HAP-1 (cell line): Measurements from ENCODE around the gene RNPEPL1.

ENCODE experiments used
- DNase-seq, 2 experiments: peaks; one replicate each; pipeline ENCODE4 v3.0.0-alpha.2; 2016 to 2020; ENCODE audit warnings: low spot score in 2 of 2
- H3K27me3 ChIP-seq: fragments of 250-450 bp; sonication (Bioruptor Pico); 2 replicates; pipeline ENCODE4 v1.5.1; 2020; ENCODE audit warnings: low read depth, mild to moderate bottlenecking, moderate library complexity
- H3K36me3 ChIP-seq: fragments of 250-450 bp; sonication (Bioruptor Pico); replicated peaks from 2 replicates; pipeline ENCODE4 v1.5.1; 2020; ENCODE audit warnings: mild to moderate bottlenecking
- H3K4me1 ChIP-seq: fragments of 250-450 bp; sonication (Bioruptor Pico); 2 replicates; pipeline ENCODE4 v1.5.1; 2020; ENCODE audit warnings: mild to moderate bottlenecking
- H3K4me3 ChIP-seq: fragments of 250-450 bp; sonication (Bioruptor Pico); 2 replicates; pipeline ENCODE4 v1.5.1; 2020; ENCODE audit warnings: mild to moderate bottlenecking, moderate library complexity
- H3K9me3 ChIP-seq: fragments of 250-450 bp; sonication (Bioruptor Pico); 2 replicates; pipeline ENCODE4 v1.5.1; 2020; ENCODE audit warnings: mild to moderate bottlenecking, moderate library complexity
- in situ Hi-C: fragments of 300-500 bp; cut with MboI; formaldehyde crosslinking; loops from 3 replicates; pipeline ENCODE4 v1.14.3; 2020; ENCODE audit warnings: low sequenced_read_pairs, inconsistent platforms, mixed read lengths

Gene RNPEPL1

DNA sequence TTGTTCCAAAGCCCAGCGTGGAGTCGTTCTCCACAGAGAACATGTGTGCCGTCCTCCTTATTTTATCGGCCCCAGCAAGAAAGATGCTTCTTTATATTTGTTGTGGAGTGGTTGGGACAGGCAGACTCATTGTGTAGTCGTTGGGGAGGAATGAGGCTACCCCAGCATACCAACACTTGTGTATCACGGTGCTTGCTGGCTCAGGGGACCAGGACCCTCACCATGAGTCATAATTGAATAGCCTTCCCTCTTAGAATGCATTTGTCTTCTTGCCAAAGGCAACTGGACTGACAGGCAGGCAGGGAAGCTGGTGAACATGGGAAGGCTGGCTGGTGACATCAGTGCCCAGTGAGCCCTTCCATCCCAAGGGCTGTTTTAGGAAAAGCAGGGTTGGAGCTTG, 22.9 kb downstream of the RNPEPL1 start:
- DNase-seq = no peak
- Histone ChIP-seq H3K4me1 (peaks cover 8% of the 10 kb centered on the region), H3K36me3 (peaks cover 5% of the 10 kb centered on the region; the same call in 1 of the 2 replicates), H3K9me3 (no peaks in the 10 kb centered on the region), H3K27me3 (no peaks in the 10 kb centered on the region), H3K4me3 (no peak overlapping the region)
- in situ Hi-C loops = no loop called here

DNA sequence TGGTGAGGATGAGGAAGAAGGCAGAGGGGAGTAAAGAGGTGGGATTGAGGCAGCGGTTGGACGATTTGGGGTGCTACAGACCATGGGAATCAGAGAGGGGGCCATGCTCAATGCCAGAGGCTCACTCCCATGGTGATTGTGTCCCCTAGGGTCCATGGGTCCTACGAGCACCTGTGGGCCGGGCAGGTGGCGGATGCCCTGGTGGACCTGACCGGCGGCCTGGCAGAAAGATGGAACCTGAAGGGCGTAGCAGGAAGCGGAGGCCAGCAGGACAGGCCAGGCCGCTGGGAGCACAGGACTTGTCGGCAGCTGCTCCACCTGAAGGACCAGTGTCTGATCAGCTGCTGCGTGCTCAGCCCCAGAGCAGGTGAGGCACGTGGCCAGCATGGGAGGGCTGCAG, 23.5 kb downstream of the RNPEPL1 start:
- no peak for DNase-seq
- peaks cover 5% of the 10 kb centered on the region; the same call in 1 of the 2 replicates for H3K36me3 ChIP-seq

DNA sequence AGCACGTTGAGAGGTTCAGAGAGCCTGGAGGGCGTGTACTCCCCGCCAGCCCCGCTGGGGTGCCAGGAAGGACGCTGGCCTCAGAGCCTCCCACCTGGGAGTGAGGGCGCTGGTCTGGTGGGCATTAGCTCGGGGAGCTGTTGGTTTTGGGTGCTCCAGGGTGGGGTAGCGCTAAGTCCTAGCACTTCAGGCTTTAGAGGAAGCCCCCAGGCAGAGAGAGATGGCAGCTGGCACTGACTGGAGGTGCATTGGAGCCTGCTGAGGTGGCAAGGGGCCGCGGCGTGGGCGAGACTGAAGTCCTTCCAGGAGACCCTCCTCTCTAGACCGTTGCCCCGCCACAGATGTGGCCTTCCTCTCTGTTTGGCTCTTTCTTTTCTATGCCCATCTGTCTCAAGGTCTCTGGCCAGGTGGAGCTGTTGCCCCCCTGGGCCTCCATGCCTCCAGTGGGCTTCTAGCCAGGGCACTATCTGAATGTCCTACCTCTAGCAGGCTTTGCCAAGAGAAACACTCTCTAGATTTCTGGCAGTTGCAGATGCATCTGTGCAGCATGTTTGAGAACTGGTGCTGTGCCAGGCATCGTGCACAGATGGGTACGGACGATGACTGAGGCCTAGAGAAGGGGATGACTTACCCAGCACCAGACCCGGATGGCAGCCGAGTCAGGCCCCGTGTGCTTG, 24.9 kb downstream of the RNPEPL1 start:
- Histone ChIP-seq H3K4me3 (no peak overlapping the region), H3K36me3 (peaks cover 5% of the 10 kb centered on the region; the same call in 1 of the 2 replicates), H3K27me3 (no peaks in the 10 kb centered on the region), H3K9me3 (no peaks in the 10 kb centered on the region), H3K4me1 (no peaks in the 10 kb centered on the region)
- DNase-seq = no peak
- in situ Hi-C loops = no loop called here

More for the DNA sequence above, 23.5 kb downstream of the RNPEPL1 start:
- Histone ChIP-seq H3K4me3 (no peak overlapping the region), H3K9me3 (no peaks in the 10 kb centered on the region), H3K4me1 (peaks cover 8% of the 10 kb centered on the region), H3K27me3 (no peaks in the 10 kb centered on the region)
- in situ Hi-C loops = no loop called here

DNA sequence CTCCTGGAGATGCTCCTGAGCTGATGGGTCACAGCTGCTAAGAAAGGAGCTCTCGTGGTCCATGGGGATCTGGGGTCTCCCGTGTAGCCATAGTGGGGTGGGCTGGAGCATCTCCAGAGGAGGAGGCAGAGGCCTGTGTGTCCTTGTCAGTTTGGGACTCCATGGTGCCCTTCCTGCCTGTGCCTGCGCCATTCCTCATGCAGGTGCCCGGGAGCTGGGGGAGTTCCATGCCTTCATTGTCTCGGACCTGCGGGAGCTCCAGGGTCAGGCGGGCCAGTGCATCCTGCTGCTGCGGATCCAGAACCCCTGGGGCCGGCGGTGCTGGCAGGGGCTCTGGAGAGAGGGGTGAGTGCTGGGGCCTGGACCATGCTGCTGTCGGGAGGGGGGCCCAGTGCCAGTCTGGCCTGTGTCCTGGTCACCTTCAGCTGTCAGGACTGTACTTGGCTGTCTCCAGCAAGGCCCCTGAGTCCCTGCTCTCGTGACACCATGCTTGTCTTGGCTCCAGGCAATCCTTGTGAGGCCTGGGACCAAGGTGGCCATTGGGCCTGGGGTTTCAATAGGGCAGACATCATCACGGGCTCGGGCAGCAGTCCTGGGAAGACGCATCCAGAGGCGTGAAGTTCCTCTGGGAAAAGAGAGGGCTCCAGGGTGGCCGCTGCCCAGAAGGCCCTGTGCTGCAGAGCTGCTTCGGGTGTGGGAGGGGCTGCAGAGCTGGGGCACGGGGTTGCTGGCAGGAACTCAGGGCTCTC, 25.6 kb downstream of the RNPEPL1 start:
- DNase-seq = peak in 1 of 2 experiments; percentile 4
- in situ Hi-C loops = no loop called here

DNA sequence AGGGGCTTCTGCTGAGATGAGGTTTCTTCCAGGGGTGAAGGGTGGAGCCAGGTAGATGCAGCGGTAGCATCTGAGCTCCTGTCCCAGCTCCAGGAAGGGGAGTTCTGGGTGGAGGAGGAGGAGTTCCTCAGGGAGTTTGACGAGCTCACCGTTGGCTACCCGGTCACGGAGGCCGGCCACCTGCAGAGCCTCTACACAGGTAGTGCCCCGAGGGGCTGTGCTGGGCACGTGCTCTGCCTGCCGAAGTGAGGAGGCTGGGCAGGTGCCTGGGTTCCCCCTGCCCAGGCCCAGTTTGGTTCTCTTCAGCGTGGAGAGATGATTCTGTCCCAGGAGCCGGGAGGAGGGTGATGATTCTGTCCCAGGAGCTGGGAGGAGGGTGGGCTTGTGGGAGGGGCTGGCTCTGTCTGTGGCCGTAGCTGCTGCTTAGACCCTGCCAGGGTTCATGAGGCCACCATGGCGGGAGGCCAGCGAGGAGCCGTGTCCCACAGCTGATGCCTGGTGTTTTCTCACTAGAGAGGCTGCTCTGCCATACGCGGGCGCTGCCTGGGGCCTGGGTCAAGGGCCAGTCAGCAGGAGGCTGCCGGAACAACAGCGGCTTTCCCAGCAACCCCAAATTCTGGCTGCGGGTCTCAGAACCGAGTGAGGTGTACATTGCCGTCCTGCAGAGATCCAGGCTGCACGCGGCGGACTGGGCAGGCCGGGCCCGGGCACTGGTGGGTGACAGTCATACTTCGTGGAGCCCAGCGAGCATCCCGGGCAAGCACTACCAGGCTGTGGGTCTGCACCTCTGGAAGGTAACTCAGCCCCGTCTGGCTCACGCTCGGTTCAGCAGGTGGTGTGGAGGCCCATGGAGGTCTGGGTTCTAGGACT, 26.5 kb downstream of the RNPEPL1 start:
- Histone ChIP-seq H3K36me3 (peaks cover 5% of the 10 kb centered on the region; the same call in 1 of the 2 replicates), H3K9me3 (no peaks in the 10 kb centered on the region), H3K4me3 (no peak overlapping the region), H3K27me3 (no peaks in the 10 kb centered on the region), H3K4me1 (no peaks in the 10 kb centered on the region)
- DNase-seq = no peak
- in situ Hi-C loops = no loop called here

More for the DNA sequence above, 25.6 kb downstream of the RNPEPL1 start:
- no peaks in the 10 kb centered on the region for H3K9me3 ChIP-seq
- no peaks in the 10 kb centered on the region for H3K4me1 ChIP-seq
- no peaks in the 10 kb centered on the region for H3K27me3 ChIP-seq
- H3K36me3 ChIP-seq = peaks cover 5% of the 10 kb centered on the region; the same call in 1 of the 2 replicates
- no peak overlapping the region for H3K4me3 ChIP-seq

DNA sequence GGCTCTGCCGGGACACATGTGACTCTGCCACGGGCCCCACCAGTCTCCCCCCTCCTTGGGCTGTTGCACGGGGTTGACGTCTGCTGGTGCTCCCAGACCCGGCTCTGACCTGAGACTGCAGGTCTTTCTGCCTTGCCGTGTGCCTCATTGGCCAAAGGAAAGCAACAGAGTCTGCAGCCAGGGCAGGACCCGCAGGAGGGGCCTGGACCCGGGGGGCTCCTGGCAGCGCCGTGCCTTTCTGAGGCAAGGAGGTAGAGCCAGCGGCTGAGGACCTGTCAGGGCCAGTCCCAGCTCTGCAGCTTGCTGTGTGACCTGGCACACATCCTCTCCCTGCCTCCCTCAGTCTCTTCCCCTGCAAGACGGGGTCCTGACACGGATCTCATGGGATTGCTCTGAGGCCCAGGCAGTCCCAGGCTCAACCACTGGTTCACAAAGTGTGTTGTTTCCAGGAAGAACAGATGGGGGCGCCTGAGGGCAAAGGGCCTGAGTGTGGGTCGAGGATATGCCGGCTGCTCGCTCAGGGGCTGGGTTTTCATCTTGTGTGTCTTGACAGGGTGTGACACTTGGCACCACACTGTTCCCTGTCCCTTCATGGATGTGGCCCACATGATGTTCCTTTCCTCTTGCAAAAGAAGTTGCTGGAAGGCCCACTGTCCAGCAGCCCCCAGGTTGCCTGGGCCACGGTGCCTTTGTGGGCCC, 27.2 kb downstream of the RNPEPL1 start:
- Histone ChIP-seq H3K9me3 (no peaks in the 10 kb centered on the region), H3K36me3 (peaks cover 5% of the 10 kb centered on the region; the same call in 1 of the 2 replicates), H3K4me1 (no peaks in the 10 kb centered on the region), H3K4me3 (no peak overlapping the region), H3K27me3 (no peaks in the 10 kb centered on the region)
- in situ Hi-C loops = no loop called here
- peak in 1 of 2 experiments; percentile 72 for DNase-seq

DNA sequence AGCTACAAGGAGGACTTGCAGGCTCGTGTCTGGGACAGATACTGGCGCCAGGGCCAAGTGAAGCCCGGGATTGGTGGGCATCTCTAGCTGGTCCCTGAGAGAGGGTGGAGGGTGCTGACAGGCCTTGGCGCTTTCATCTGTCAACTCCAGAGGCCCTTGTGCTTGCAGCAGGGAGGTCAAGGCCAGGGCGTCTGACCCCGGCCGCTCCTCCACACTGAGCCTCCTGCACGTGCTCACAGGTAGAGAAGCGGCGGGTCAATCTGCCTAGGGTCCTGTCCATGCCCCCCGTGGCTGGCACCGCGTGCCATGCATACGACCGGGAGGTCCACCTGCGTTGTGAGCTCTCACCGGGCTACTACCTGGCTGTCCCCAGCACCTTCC, 27.8 kb downstream of the RNPEPL1 start:
- peaks cover 5% of the 10 kb centered on the region; the same call in 1 of the 2 replicates for H3K36me3 ChIP-seq
- no peak for DNase-seq

DNA sequence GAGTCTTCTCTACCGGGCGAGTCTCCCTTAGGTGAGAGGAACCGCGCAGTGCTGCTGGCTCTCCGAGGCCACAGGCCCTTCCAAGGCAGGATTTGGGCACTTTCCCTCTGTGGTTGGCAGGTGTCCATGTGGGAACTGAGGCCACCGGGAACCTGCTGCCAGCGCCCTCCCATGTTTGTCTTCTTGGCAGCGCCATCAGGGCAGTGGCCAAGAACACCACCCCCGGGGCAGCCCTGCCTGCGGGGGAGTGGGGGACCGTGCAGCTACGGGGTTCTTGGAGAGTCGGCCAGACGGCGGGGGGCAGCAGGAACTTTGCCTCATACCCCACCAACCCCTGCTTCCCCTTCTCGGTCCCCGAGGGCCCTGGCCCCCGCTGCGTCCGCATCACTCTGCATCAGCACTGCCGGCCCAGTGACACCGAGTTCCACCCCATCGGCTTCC, 28.2 kb downstream of the RNPEPL1 start:
- in situ Hi-C loops = no loop called here
- no peaks in the 10 kb centered on the region for H3K9me3 ChIP-seq
- no peak overlapping the region for H3K4me3 ChIP-seq
- H3K4me1 ChIP-seq = no peaks in the 10 kb centered on the region
- no peak for DNase-seq
- H3K27me3 ChIP-seq = no peaks in the 10 kb centered on the region
- peaks cover 5% of the 10 kb centered on the region; the same call in 1 of the 2 replicates for H3K36me3 ChIP-seq

More for the DNA sequence above, 27.8 kb downstream of the RNPEPL1 start:
- no peaks in the 10 kb centered on the region for H3K27me3 ChIP-seq
- no peaks in the 10 kb centered on the region for H3K9me3 ChIP-seq
- H3K4me1 ChIP-seq = no peaks in the 10 kb centered on the region
- H3K4me3 ChIP-seq = no peak overlapping the region
- in situ Hi-C loops = no loop called here

DNA sequence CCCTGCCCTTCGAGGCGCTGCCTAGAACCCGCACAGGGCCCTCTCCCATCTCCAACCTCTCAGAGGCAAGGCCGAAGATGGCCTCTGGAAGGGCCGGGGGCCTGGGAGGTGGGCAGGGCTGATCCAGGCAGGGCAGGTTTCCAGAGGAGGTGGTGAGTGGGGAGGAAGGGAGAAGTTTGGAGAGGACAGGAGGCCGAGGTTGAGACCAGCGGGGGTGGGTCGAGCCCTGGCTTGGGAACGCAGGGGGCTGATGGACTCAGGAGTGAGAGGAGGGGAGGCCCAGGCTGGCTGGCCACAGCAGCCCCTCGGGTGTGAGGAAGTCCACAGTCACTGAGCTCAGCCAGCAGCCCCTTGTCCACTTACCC, 28.8 kb downstream of the RNPEPL1 start:
- in situ Hi-C loops = no loop called here
- DNase-seq = no peak
- no peaks in the 10 kb centered on the region for H3K4me1 ChIP-seq
- no peaks in the 10 kb centered on the region for H3K9me3 ChIP-seq
- no peaks in the 10 kb centered on the region for H3K27me3 ChIP-seq
- H3K36me3 ChIP-seq = peaks cover 1% of the 10 kb centered on the region; the same call in 1 of the 2 replicates
- no peak overlapping the region for H3K4me3 ChIP-seq

DNA sequence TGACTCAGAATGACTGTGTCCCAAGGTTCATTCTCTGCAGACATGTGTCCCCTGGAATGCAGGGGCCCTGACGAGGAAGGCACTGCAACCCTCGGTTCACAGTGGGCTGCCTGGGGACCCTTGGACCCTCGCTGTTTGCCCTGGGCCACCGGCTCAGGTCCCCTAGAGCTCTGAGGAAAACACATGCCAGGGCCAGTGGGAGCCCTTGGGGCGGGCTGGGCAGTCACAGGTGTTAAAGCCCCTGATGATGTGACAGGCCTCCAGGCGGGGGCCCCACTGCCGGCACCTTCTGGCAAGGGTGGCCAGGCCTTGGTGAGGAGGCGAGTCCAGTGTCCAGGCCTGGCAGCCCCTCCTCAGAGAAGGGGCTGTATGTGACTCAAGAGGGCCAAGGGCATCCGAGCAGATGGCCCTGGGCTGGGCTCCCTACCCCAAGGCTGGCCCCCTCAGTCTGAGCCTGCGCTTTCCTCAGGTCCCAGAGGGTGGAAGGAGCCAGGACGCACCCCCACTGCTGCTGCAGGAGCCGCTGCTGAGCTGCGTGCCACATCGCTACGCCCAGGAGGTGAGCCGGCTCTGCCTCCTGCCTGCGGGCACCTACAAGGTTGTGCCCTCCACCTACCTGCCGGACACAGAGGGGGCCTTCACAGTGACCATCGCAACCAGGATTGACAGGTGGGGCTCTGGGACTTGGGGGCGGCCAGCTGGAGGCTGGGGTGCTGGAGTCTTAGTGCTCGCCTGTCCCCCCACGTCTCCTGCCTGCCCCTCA, 29.3 kb downstream of the RNPEPL1 start:
- H3K27me3 ChIP-seq = no peaks in the 10 kb centered on the region
- DNase-seq = no peak
- H3K9me3 ChIP-seq = no peaks in the 10 kb centered on the region
- H3K4me1 ChIP-seq = no peaks in the 10 kb centered on the region
- H3K4me3 ChIP-seq = no peak overlapping the region
- in situ Hi-C loops = no loop called here
- H3K36me3 ChIP-seq = no peaks in the 10 kb centered on the region

DNA sequence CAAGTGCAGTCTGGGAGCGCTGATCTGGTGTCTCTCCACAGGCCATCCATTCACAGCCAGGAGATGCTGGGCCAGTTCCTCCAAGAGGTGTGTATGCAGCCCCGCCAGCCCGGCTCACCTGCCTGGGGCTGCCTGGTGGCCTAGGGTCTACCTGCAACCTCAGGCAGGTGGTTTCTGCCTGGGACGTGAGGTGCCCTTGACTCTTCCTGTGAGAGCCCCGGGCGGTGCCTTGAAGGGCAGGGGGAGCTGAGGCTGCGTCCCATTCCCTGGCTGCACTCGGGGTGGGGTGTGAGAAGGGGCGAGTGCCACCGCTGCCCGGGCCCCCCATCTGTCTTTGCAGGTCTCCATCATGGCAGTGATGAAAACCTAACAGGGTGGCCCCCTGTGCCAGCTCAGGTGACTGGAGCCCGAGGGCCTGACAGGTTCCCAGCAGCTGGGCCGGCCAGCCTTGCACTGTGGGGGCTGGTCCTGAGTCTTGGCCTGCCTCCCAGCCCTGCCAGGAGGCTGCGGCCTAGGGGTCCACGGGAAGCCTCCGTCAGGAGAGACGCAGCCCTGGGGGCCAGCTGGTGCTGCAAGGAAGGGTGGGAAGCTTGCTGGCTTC, 30.1 kb downstream of the RNPEPL1 start:
- no peaks in the 10 kb centered on the region for H3K9me3 ChIP-seq
- DNase-seq = no peak
- H3K36me3 ChIP-seq = no peaks in the 10 kb centered on the region
- no peaks in the 10 kb centered on the region for H3K27me3 ChIP-seq
- in situ Hi-C loops = no loop called here
- H3K4me1 ChIP-seq = no peaks in the 10 kb centered on the region
- no peak overlapping the region for H3K4me3 ChIP-seq

DNA sequence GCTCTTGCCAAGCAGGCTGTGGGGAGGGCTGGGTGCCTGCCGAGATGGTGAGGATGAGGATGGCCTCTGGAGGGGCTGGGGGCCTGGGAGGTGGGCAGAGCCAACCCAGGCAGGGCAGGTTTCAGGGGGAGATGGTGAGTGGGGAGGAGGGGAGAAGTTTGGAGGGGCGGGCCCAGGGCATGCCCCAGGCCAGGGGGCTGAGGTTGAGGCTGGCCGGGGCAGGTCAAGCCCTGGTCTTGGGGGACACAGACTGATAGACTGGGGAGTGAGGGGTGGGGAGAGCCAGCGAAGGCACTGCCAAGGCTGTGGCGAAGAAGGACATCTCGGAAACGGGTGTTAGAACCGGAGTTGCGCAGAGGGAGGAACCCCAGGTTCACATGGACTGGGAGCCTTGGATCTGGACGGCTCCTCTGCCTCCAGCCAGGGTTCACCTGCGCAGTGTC, 30.9 kb downstream of the RNPEPL1 start:
- H3K4me1 ChIP-seq = no peaks in the 10 kb centered on the region
- H3K27me3 ChIP-seq = no peaks in the 10 kb centered on the region
- in situ Hi-C loops = no loop called here
- H3K36me3 ChIP-seq = no peaks in the 10 kb centered on the region
- DNase-seq = no peak
- H3K9me3 ChIP-seq = no peaks in the 10 kb centered on the region
- no peak overlapping the region for H3K4me3 ChIP-seq
